IPS-18a (cell line): ENCODE results near the gene ZNF236.

Experiments
- H3K27ac ChIP-seq: one replicate; pipeline ENCODE4 v1.5.1; 2013; ENCODE audit warnings: low read length
- H3K27me3 ChIP-seq: one replicate; pipeline ENCODE4 v1.6.1; 2013; ENCODE audit warnings: mild to moderate bottlenecking, low read length; ENCODE audit not compliant: control insufficient read depth, insufficient read depth
- H3K36me3 ChIP-seq: one replicate; pipeline ENCODE4 v1.6.1; 2013; ENCODE audit warnings: low read depth, low read length; ENCODE audit not compliant: control insufficient read depth
- H3K4me1 ChIP-seq: one replicate; pipeline ENCODE4 v1.6.1; 2013; ENCODE audit warnings: low read depth, low read length; ENCODE audit not compliant: control insufficient read depth
- H3K4me3 ChIP-seq: one replicate; pipeline ENCODE4 v1.5.1; 2013; ENCODE audit warnings: low read length
- H3K9ac ChIP-seq: one replicate; pipeline ENCODE4 v1.6.1; 2013; ENCODE audit warnings: mild to moderate bottlenecking, low read length, moderate library complexity
- H3K9me3 ChIP-seq: one replicate; pipeline ENCODE4 v1.6.1; 2013; ENCODE audit warnings: low read depth, low read length; ENCODE audit not compliant: control insufficient read depth

Gene ZNF236

DNA sequence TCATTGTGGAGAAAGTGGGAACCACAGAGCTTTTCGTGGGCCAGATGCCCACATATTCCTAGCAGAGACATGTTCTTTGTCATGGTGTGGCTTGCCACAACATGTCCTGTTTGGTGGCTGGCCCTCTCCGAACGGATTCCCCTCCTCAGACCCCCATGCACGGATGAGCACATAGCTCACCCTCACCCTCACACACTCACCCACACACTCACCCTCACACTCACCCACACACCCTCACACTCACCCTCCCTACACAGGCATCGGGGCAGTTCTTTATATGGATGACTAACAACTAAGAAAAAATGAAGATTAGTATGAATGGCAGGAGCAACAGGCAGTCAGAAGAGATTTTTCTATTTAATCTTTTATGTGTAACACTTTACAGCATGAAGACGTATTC, 149.9 kb downstream of the ZNF236 start:
- Histone ChIP-seq H3K4me1 (peaks cover 29% of the 10 kb centered on the region), H3K9ac (no peak overlapping the region), H3K4me3 (no peak overlapping the region), H3K36me3 (no peaks in the 10 kb centered on the region), H3K27ac (no peak overlapping the region), H3K27me3 (no peaks in the 10 kb centered on the region), H3K9me3 (peaks cover 1% of the 10 kb centered on the region)

- Histone ChIP-seq H3K9ac (no peak overlapping the region), H3K27me3 (no peaks in the 10 kb centered on the region), H3K27ac (no peak overlapping the region), H3K9me3 (no peaks in the 10 kb centered on the region), H3K4me1 (peaks cover 22% of the 10 kb centered on the region), H3K36me3 (no peaks in the 10 kb centered on the region), H3K4me3 (no peak overlapping the region)
Measured at GRCh38 chr18:76972846-76973519, 150.6 kb downstream of the ZNF236 start.

DNA sequence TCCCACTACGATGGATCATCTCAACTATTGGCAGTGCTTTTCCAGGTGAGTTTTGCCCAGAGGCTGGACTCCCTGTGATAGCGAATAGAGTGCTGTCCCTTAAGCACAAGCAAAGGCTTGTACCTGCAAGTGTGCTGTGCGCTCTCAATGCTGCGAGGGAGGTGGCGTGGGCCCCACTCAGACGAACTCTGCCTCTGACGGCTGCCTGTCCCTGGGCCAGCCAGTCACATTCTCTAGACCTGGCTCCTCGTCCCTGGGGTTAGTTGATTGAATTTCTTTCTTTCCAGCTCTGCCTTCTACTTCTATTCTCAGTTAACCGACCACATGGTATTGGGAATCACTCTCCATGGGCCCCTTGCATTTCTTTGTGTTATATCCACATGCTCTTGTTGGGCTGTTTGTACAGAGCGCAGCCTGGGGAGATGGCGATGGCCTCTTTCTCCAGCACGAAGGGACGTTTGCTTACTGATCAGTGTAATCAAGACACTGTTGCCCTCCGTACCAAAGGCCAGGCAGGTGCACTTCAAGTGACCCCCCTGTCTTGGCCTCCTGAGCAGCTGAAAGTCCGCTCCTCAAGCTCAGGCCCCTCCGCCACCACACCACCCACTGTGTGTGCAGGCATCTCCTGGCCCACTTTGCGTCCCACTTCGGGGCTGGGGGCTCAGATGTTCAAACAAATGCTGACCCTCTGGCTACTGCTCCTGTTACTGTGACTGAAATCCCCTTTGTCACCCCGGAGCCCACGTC, 151.3 kb downstream of the ZNF236 start:
- Histone ChIP-seq H3K9ac (no peak overlapping the region), H3K4me1 (peaks cover 16% of the 10 kb centered on the region)

GRCh38 chr18:76974386-76974785, 152.0 kb downstream of the ZNF236 start:
- Histone ChIP-seq H3K4me3 (no peak overlapping the region), H3K9ac (no peak overlapping the region), H3K27me3 (no peaks in the 10 kb centered on the region), H3K27ac (no peak overlapping the region), H3K36me3 (no peaks in the 10 kb centered on the region), H3K4me1 (peaks cover 12% of the 10 kb centered on the region), H3K9me3 (no peaks in the 10 kb centered on the region)

More for the DNA sequence above, 151.3 kb downstream of the ZNF236 start:
- H3K9me3 ChIP-seq, result no peaks in the 10 kb centered on the region
- no peak overlapping the region for H3K27ac ChIP-seq
- H3K36me3 ChIP-seq, result no peaks in the 10 kb centered on the region
- H3K4me3 ChIP-seq, result no peak overlapping the region
- H3K27me3 ChIP-seq, result no peaks in the 10 kb centered on the region

DNA sequence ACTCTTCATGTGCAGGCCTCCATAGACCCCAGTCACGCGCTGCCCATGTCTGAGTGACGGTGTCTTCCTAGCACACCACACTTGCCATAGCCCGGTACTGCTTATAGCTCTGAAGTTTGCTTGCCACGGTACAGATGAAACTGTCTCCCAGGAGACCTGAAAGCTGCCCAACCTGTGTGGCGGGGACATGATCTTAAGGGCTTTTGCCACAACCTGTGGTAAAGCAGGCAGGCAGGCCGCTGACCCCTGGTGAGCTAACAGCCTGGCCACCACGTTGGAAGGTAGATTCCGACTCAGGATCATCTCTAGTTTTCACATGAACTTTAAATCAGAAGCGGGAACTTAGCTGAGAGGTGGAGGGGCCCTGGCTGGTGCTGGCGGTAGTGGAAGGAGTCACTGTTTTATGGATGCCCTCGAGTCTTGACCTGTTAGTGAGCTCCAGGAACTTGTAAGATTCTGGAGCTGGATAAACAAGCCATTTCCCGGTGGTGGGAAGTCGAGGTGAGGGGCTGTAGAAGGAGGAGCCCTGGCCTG, 153.3 kb downstream of the ZNF236 start:
- no peak overlapping the region for H3K4me3 ChIP-seq
- no peaks in the 10 kb centered on the region for H3K36me3 ChIP-seq
- H3K9ac ChIP-seq, result no peak overlapping the region
- no peaks in the 10 kb centered on the region for H3K27me3 ChIP-seq
- no peak overlapping the region for H3K27ac ChIP-seq
- no peaks in the 10 kb centered on the region for H3K9me3 ChIP-seq
- H3K4me1 ChIP-seq, result peaks cover 12% of the 10 kb centered on the region

DNA sequence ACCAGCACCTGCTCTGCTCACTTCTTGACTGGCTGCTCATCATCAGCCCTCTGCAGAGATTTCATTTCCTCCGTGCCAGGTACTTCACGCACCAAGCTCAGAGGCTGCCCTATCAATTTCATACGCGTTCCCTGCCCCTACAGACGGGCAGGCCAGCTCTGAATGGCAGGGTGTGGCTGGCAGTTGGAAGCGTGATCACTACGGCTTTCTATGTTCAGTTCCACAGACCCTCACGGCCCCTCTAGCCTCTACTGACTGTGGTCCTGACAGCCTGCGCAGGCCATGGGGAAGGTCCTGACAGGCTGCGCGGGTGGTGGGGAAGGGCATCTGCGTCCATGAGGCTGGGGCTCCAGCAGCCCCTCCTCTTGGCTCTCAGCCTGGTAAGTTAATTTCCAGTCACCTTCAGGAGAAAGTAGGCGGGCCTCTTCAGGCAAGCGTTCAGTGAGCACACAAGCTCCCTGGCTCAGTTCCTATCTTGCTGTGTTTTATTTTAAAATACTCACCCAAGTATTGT, 154.8 kb downstream of the ZNF236 start:
- peaks cover 21% of the 10 kb centered on the region for H3K4me1 ChIP-seq
- no peaks in the 10 kb centered on the region for H3K27me3 ChIP-seq
- H3K9ac ChIP-seq, result no peak overlapping the region
- H3K36me3 ChIP-seq, result no peaks in the 10 kb centered on the region
- H3K27ac ChIP-seq, result no peak overlapping the region
- no peaks in the 10 kb centered on the region for H3K9me3 ChIP-seq
- H3K4me3 ChIP-seq, result no peak overlapping the region

DNA sequence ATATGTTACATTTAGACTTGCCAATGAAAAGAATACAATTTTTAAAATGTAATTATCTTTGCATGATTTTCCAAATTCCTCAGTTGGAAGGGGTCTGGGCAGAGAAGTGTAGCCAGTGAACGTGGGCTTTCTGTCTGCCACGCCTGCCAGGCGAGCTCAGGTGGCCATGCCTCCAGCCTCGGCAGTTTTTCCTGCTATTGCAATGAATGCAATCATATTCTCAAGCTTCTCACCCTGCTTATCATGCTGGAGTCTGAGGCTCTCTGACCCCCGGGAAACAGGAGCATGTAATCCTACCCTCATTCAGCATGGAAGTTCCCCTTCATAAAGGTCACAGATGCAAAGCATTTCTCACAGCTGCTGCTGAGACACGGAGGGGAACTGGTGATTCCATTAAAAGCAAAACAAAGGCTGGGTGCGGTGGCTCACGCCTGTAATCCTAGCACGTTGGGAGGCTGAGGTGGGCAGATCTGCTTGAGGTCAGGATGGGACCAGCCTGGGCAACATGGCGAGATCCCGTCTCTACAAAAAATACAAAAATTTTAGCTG, 155.4 kb downstream of the ZNF236 start:
- H3K4me1 ChIP-seq, result peaks cover 21% of the 10 kb centered on the region
- no peak overlapping the region for H3K4me3 ChIP-seq
- H3K27ac ChIP-seq, result no peak overlapping the region
- no peak overlapping the region for H3K9ac ChIP-seq
- H3K36me3 ChIP-seq, result no peaks in the 10 kb centered on the region
- H3K9me3 ChIP-seq, result no peaks in the 10 kb centered on the region
- H3K27me3 ChIP-seq, result no peaks in the 10 kb centered on the region

DNA sequence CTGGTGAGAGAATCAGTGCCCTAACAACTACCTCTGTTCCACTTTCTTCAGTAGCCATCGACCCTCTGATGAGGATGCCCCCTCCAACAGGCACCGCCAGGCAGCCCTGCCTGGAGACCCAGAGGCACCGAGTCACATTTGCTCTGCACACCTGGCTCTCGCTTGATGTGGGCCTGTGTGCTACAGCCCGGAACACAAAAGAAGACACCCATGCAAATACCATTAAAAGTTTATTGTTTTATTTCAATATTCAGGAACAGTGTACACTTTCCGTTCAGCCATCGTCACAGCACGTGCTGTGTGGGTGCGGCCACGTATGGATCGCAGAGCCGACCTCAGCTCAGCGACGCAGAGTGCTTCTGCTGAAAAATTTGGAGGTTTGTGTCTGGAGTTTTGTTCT, 156.3 kb downstream of the ZNF236 start:
- H3K4me1 ChIP-seq, result peaks cover 23% of the 10 kb centered on the region
- no peaks in the 10 kb centered on the region for H3K27me3 ChIP-seq
- no peaks in the 10 kb centered on the region for H3K9me3 ChIP-seq
- no peak overlapping the region for H3K9ac ChIP-seq
- no peak overlapping the region for H3K4me3 ChIP-seq
- H3K36me3 ChIP-seq, result no peaks in the 10 kb centered on the region
- no peak overlapping the region for H3K27ac ChIP-seq

GRCh38 chr18:76979111-76979751, 156.9 kb downstream of the ZNF236 start:
- Histone ChIP-seq H3K4me1 (peaks cover 25% of the 10 kb centered on the region), H3K9me3 (no peaks in the 10 kb centered on the region), H3K27ac (no peak overlapping the region), H3K4me3 (no peak overlapping the region), H3K36me3 (no peaks in the 10 kb centered on the region), H3K9ac (no peak overlapping the region), H3K27me3 (no peaks in the 10 kb centered on the region)

DNA sequence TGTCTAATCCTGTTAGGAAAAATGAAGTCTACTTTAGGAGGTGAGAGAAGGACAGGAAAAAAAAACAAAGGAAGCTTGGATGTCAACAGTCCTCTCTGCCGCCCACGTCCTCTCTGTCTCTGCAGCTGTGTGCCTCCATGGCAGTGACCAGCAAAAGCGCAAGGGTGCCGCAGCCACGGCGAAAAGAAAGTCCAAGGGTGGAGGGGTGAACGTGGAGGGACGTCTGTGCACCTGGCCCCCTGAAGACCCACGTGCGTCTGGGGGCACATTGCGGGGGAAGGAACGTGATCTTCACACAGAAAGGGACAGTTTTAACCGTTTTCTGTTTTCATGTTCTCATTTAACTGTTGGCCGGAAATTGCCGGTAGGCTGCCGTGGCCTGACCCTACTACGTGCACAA, 157.5 kb downstream of the ZNF236 start:
- Histone ChIP-seq H3K9ac (no peak overlapping the region), H3K27ac (no peak overlapping the region), H3K27me3 (no peaks in the 10 kb centered on the region), H3K9me3 (no peaks in the 10 kb centered on the region), H3K4me1 (peaks cover 25% of the 10 kb centered on the region), H3K36me3 (no peaks in the 10 kb centered on the region), H3K4me3 (no peak overlapping the region)

GRCh38 chr18:76980663-76981395, 158.5 kb downstream of the ZNF236 start:
- Histone ChIP-seq H3K36me3 (no peaks in the 10 kb centered on the region), H3K27ac (no peak overlapping the region), H3K27me3 (no peaks in the 10 kb centered on the region), H3K9me3 (no peaks in the 10 kb centered on the region), H3K4me1 (peaks cover 25% of the 10 kb centered on the region), H3K4me3 (no peak overlapping the region), H3K9ac (no peak overlapping the region)
